Glutamatergic neuron (in vitro differentiated cells): ENCODE results near the gene EFS. TPM values are rescaled to one million over a fixed set of nuclear protein-coding genes. Genes with fewer than 3 reads are reported as not detected.

ENCODE experiments used
- DNase-seq: peaks from one replicate; pipeline ENCODE4 v3.0.0; 2022
- H3K27ac Mint-ChIP-seq: one replicate; pipeline ENCODE4 v1.8.0; 2020; ENCODE audit warnings: mild to moderate bottlenecking, mixed read lengths, inconsistent platforms; ENCODE audit not compliant: unreplicated experiment
- H3K27me3 Mint-ChIP-seq: one replicate; pipeline ENCODE4 v1.8.0; 2020; ENCODE audit warnings: mild to moderate bottlenecking, moderate library complexity, mixed read lengths, inconsistent platforms; ENCODE audit not compliant: unreplicated experiment
- H3K36me3 Mint-ChIP-seq: one replicate; pipeline ENCODE4 v1.8.0; 2020; ENCODE audit warnings: mild to moderate bottlenecking, mixed read lengths, inconsistent platforms; ENCODE audit not compliant: unreplicated experiment
- H3K4me1 Mint-ChIP-seq: one replicate; pipeline ENCODE4 v1.8.0; 2020; ENCODE audit warnings: mild to moderate bottlenecking, low read depth, mixed read lengths, inconsistent platforms; ENCODE audit not compliant: unreplicated experiment
- H3K4me3 Mint-ChIP-seq: one replicate; pipeline ENCODE4 v1.8.0; 2020; ENCODE audit warnings: mild to moderate bottlenecking, mixed read lengths, inconsistent platforms; ENCODE audit not compliant: unreplicated experiment
- H3K9me3 Mint-ChIP-seq: one replicate; pipeline ENCODE4 v1.8.0; 2020; ENCODE audit warnings: mild to moderate bottlenecking, moderate library complexity, mixed read lengths, inconsistent platforms; ENCODE audit not compliant: unreplicated experiment
- CTCF ChIP-seq: fragments of 200-600 bp; sonication (generic); IDR thresholded peaks from one replicate; pipeline ENCODE4 v1.5.0; 2021; ENCODE audit not compliant: partially characterized antibody, unreplicated experiment
- total RNA-seq: library from RNA; stranded (reverse); fragmentation: NEBNext Ultra II Directional; extraction: Animal tissue kit (Norgen Biotek cat#: 25700); gene quantifications from one replicate; pipeline ENCODE4 v1.2.1, GENCODE V29; 2021; ENCODE audit not compliant: unreplicated experiment

EFS gene
- total RNA-seq, 1 donor from 2014 or later = 90.4 TPM

- H3K4me3 Mint-ChIP-seq = no peak overlapping the region
- H3K4me1 Mint-ChIP-seq = peaks cover 4% of the 10 kb centered on the region
- DNase-seq = no peak
- TF ChIP-seq CTCF = no peak
- H3K27ac Mint-ChIP-seq = no peak overlapping the region
- H3K36me3 Mint-ChIP-seq = no peaks in the 10 kb centered on the region
- peaks cover 17% of the 10 kb centered on the region for H3K27me3 Mint-ChIP-seq
- H3K9me3 Mint-ChIP-seq = peaks cover 3% of the 10 kb centered on the region
Measured at GRCh38 chr14:23409966-23410635, 45.1 kb upstream of the EFS start.

- no peak for TF ChIP-seq CTCF
- no peak overlapping the region for H3K4me3 Mint-ChIP-seq
- DNase-seq = no peak
- no peak overlapping the region for H3K27ac Mint-ChIP-seq
- no peaks in the 10 kb centered on the region for H3K36me3 Mint-ChIP-seq
- peaks cover 14% of the 10 kb centered on the region for H3K27me3 Mint-ChIP-seq
- H3K9me3 Mint-ChIP-seq = peaks cover 4% of the 10 kb centered on the region
- H3K4me1 Mint-ChIP-seq = peaks cover 4% of the 10 kb centered on the region
Measured at GRCh38 chr14:23409475-23409874, 44.5 kb upstream of the EFS start.

- peaks cover 8% of the 10 kb centered on the region for H3K9me3 Mint-ChIP-seq
- no peak for TF ChIP-seq CTCF
- no peak overlapping the region for H3K4me3 Mint-ChIP-seq
- H3K36me3 Mint-ChIP-seq = no peaks in the 10 kb centered on the region
- H3K27ac Mint-ChIP-seq = no peak overlapping the region
- H3K27me3 Mint-ChIP-seq = peaks cover 14% of the 10 kb centered on the region
- no peak for DNase-seq
- H3K4me1 Mint-ChIP-seq = peaks cover 4% of the 10 kb centered on the region
Measured at GRCh38 chr14:23408307-23408630, 43.3 kb upstream of the EFS start.

- no peaks in the 10 kb centered on the region for H3K36me3 Mint-ChIP-seq
- DNase-seq = no peak
- peaks cover 16% of the 10 kb centered on the region for H3K27me3 Mint-ChIP-seq
- H3K27ac Mint-ChIP-seq = no peak within 1 kb of the TSS
- peaks cover 8% of the 10 kb centered on the region for H3K9me3 Mint-ChIP-seq
- H3K4me1 Mint-ChIP-seq = peaks cover 4% of the 10 kb centered on the region
- TF ChIP-seq CTCF = no peak
- H3K4me3 Mint-ChIP-seq = no peak within 1 kb of the TSS
Measured at GRCh38 chr14:23407516-23408306, 42.7 kb upstream of the EFS start, which contains the start of gene MYH6. Gene MYH6 (minus strand): TSS chr14:23408273. CDS start chr14:23407223, 1,050 bp downstream.
